Suppressor macrophage treated with lipopolysaccharide for 1 hour (primary cell): Measurements from ENCODE around the gene PIP4K2C.
"Not testable (repeated sequence)": the region's sequence is repeated elsewhere in the genome, so short reads cannot be mapped to it uniquely, and the experiment has no call there.

ENCODE experiments used
- DNase-seq, 3 donors: peaks; one replicate each; pipeline ENCODE4 v3.0.0-alpha.2; 2020 to 2022

PIP4K2C gene

GRCh38 chr12:57640175-57641042 lies 49.4 kb downstream of the PIP4K2C start:
- no peak for DNase-seq

- DNase-seq = no peak
Observed at GRCh38 chr12:57641699-57642442, 50.9 kb downstream of the PIP4K2C start.

GRCh38 chr12:57645990-57646658 lies 55.1 kb downstream of the PIP4K2C start:
- DNase-seq = not testable (repeated sequence)

- DNase-seq = not testable (repeated sequence)
Observed at GRCh38 chr12:57646659-57647049, 55.7 kb downstream of the PIP4K2C start.
